Omental fat pad (tissue), 4 donors: Measurements from ENCODE around the gene AMER3. TPM values are rescaled to one million over a fixed set of nuclear protein-coding genes. Genes with fewer than 3 reads are reported as not detected.
"Not testable (repeated sequence)": the region's sequence is repeated elsewhere in the genome, so short reads cannot be mapped to it uniquely, and the experiment has no call there.

Source experiments
- ATAC-seq: fragments of 150-250 bp; one replicate; pipeline ENCODE4 v1.9.1; 2016; ENCODE audit warnings: mild to moderate bottlenecking, moderate library complexity; ENCODE audit not compliant: low FRiP score
- DNase-seq: peaks from one replicate; pipeline ENCODE4 v3.0.0-alpha.2; 2019; ENCODE audit warnings: low spot score
- total RNA-seq, 4 donors: library from RNA; depleted of rRNA; stranded (reverse); fragments of >200 nt; gene quantifications; one replicate each; pipeline ENCODE4 v1.1.0, GENCODE V29; 2016
- TF ChIP-seq, protein P1 (sequence below), 3 donors: fragments of 450-650 bp; IDR thresholded peaks; one replicate each; pipeline ENCODE4 v1.5.1; 2016 to 2017; ENCODE audit warnings: antibody characterized with exemption in 3 of 3, mild to moderate bottlenecking in 3 of 3, moderate library complexity in 2 of 3

Gene AMER3, protein sequence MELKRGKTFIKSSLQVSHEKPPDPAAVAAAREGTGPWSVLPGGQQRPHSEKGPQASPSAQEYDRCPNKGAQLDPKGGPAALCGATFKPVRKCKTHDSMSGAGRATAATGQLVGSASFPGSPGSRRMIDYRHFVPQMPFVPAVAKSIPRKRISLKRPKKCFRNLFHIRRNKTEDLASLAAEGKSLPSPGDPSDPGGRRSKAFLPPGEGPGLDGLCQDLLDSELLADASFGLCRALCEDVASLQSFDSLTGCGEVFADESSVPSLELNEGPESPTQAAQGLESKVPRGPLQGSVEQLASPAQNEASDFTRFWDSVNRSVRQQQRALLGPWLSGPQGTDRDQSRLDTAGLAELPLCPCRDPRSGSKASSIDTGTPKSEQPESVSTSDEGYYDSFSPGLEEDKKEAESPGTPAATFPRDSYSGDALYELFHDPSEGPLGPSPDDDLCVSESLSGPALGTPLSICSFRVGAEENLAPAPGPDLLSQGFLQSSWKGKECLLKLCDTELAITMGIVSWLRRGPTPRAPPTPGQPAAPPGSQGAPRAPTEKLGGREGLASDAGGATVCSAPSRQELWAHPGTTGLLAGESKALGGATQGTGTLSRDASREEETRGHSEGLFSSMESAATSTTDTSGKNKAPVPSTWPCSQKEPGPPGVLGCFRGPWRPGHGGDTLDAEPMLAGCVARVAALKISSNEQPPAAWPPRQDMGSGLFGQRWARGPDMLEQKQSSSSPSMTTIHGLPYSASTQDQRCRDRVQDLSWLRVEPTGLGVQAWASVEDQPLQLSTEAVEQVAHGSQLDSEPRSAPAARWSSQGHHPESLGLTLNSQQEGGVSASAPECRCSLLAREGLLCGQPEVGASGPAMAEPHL
- total RNA-seq, result not detected

DNA sequence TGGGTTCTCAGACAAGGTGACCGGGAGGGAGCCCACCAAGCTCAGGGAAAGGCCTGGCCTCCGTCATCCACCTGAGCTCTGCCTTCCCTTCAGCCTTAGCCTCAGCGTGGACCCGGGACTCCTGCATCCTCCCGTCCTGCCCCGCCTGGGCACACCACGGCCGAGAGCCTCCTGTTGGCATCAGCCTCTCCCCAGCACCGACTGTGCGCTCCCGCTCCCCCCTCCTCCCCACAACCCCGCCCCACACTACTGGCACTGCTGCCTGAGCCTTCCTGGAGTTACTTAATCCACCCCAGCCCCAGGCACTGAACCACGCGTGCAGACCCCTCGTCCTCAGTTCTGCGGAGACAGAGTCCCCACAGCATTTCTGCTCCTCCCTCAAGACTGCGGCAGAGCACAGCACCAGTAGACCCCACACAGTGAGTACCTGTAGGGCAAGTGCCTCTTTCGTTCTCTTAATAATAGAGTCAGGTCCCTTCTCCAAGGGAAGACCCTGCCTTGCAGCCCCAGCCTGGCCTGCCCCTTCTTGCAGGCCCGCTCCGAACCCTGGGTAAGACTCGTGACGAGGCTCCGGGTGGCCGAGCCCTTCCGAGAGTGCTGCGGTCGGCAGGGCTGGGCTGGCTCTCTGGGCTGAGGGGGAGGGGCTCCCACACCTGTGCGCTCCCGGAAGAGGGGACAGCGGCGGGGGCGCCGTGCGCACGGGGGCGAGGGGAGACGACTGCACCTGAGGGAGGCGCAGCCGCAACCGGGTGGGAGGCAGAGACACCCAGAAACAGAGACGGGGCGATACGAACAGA is at the start of gene AMER3:
AMER3 (plus strand) TSS at position 285 of the 797 bp plus-strand sequence. CDS start 6,533 bp downstream, outside the sequence.
- ATAC-seq, result peak; percentile 15
- TF ChIP-seq, protein P1, sequence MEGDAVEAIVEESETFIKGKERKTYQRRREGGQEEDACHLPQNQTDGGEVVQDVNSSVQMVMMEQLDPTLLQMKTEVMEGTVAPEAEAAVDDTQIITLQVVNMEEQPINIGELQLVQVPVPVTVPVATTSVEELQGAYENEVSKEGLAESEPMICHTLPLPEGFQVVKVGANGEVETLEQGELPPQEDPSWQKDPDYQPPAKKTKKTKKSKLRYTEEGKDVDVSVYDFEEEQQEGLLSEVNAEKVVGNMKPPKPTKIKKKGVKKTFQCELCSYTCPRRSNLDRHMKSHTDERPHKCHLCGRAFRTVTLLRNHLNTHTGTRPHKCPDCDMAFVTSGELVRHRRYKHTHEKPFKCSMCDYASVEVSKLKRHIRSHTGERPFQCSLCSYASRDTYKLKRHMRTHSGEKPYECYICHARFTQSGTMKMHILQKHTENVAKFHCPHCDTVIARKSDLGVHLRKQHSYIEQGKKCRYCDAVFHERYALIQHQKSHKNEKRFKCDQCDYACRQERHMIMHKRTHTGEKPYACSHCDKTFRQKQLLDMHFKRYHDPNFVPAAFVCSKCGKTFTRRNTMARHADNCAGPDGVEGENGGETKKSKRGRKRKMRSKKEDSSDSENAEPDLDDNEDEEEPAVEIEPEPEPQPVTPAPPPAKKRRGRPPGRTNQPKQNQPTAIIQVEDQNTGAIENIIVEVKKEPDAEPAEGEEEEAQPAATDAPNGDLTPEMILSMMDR (IDR thresholded peaks at IDR 0.05), result no peak
- no peak for DNase-seq

DNA sequence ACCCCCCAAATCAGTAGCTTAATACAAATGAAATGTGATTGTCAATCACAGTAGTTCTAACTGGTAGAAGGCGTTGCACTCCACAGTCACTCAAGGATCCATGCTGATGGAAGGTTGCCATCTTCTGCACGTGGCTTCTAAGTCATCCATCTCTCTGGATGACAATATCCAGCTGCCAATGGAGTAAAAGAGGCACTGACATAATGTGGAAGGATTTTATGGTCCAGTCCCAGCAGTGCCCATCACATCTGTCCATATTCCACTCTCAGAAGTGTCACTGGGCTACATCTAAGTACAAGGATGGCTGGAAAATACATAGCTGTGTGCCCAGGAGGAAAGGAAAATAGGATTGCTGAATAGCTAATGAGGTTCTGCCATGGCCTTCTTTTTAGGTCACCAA is 40.5 kb upstream of the AMER3 start:
- not testable (repeated sequence) for ATAC-seq, DNase-seq

DNA sequence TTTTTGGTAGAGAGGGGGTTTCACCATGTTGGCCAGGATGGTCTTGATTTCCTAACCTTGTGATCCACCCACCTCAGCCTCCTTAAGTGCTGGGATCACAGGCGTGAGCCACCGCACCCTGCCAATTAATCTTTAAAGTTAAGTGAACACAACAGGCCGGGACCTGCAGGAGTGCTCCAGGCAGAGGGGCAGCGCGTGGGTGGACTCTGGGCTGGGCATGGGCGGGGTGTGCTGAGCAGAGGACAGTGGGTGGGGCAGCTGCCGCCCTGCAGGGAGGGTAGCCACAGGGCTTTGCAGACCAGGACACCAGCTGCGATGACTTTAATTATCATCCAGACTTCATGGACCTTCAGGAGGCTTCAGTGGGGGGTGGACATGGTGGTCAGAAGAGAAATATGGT is 35.3 kb upstream of the AMER3 start:
- ATAC-seq, result no peak
- TF ChIP-seq, protein P1 (IDR thresholded peaks at IDR 0.05), result no peak
- no peak for DNase-seq

DNA sequence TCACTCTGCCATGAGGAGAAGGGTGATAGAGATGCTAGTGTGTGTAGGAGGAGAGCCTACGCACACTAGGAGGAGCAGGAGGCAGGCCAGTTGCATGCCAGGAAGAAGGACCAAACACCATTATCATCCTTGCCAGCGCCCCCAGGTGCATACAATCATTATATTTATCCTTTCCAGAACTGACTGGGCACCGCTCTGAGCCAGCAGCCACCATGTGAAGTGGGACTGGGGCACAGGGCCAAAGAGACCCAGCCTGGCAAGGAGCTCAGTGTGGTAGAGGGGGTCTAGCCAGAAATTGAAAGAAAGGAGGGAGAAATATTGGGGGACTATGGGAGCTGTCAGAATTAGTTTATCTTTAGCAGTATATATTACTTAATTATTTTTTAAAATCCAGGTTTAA is 34.8 kb upstream of the AMER3 start:
- TF ChIP-seq, protein P1 (IDR thresholded peaks at IDR 0.05), result no peak
- no peak for DNase-seq
- no peak for ATAC-seq

DNA sequence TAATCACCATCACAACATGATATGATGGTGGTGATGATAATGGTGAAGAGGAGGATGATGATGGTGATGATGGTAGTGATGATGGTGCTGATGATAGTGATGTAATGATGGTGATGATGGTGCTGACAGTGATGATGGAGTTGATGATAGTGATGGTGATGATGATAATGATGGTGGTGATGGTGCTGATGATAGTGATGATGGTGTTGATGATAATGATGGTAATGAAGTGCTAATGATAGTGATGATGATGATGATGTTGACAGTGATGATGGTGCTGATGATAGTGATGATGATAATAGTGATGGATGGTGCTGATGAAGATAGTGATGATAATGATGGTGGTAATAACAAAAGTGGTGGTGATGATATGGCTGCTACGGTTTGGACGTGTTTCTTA is 30.9 kb upstream of the AMER3 start:
- TF ChIP-seq, protein P1 (IDR thresholded peaks at IDR 0.05), result no peak
- DNase-seq (no peak), ATAC-seq (no peak)

DNA sequence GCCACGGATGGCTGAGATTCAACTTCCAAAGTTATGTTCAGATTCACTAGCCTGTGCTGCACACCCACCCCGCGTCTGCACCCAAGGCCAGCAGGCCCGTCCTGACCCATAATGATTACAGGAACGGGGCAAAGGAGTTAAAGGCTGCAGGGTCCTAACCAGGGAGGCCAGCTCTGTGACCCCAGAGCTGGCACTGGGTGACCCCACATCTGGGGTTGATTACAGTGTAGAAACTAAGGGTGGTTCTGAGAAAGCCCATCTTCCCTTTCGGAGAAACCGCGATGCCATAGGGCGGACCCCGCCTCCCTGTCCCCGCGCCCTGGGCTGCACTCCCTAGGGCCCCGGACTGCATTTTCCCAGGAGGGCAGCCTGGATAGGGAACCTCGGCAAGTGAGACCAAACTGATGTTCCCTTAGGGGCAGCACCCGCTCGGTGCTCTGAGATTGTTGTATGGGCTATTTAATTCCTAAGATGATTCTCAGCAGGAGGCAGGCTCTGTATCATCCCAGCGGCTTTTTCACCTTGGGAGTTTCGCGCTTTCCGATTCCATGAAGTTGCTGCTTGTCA is 28.6 kb upstream of the AMER3 start:
- DNase-seq (no peak), ATAC-seq (no peak)
- TF ChIP-seq, protein P1 (IDR thresholded peaks at IDR 0.05), result no peak
